AG08396 (cell line): ENCODE data around the gene PIK3CA.
"Not testable (repeated sequence)": the region's sequence is repeated elsewhere in the genome, so short reads cannot be mapped to it uniquely, and the experiment has no call there.

Experiments
- DNase-seq: peaks from one replicate; pipeline ENCODE4 v3.0.0; 2012; ENCODE audit warnings: low spot score, mixed read lengths

The PIK3CA gene

GRCh38 chr3:179264449-179264848 lies 116.3 kb downstream of the PIK3CA start:
- DNase-seq: no peak

- DNase-seq: no peak
These were observed 116.9 kb downstream of the PIK3CA start for GRCh38 chr3:179265092-179265491.

GRCh38 chr3:179265875-179266274 lies 117.7 kb downstream of the PIK3CA start:
- no peak for DNase-seq

DNA sequence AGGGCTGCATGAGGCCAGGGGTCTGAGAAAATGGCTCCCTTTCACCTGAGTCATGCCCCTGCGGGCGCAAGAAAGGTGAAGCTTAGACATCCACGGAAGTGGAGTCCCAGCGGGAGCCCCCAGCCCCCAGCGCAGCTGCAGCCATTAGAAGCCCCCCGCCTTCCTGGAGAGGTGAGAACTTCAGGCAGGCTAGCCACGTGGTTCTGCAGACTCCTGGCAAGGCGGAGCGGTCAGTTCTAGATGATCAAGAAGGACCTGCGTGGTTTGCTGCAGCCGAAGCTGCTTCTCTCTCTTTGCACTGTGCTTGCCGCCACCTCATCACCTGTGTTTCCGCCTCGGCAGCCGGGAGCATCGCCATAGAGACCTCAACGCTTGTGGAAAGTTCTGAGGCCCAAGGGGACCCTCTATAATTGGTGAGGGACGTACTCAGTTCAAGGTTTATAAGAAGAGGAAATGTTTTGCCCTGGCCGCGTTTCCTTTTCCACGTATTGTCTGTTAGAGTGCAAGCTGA lies 118.6 kb downstream of the PIK3CA start:
- no peak for DNase-seq

DNA sequence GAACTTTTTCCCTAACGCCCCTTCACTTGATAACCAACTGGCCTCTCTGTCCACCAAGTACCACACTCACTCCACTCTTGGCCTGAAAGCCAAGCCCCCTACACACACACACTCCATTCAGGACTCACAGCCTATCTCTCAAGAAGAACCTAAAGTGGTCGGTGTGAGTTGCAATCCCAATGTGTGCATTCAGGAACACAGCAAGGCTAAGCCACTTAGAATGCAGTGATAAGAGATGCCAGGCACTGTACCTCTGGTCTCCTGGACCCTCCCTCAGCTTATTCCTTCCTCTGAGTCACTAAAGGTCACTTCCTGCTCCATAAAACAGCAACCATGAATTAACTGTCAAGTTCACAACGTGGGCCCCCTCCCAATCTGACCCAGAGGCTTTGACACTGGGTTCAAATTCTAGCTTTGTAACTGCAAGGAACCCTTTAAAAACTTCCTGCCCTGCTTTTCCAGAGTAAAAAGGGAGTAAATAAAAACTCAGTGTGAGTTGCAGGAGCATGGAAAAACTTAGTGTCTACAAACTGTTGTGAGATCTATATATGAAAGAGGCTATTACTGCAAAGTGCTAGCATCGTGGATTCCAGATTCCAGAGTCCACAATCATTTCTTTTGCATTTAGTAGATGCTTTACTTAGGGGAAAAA lies 120.4 kb downstream of the PIK3CA start:
- DNase-seq: no peak

GRCh38 chr3:179269152-179269707 lies 121.1 kb downstream of the PIK3CA start:
- DNase-seq: no peak

DNA sequence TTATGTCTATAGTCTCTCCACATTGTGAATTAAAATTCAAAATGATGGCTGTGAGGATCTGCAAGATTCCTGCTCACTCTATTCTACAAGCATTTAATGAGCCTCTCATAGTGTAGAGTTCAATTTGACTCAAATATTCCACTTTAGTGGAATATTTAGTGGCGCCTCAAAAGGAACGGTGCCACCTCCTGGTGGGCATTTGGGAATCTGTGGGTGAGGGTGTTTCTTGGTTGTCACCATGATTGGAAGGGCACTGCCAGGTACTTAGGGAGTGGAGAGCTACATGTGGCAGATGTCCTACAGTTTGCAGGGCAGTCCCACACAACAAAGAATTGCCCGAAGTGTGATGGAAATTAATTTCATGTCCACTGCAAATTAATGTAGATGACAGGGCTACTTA lies 124.2 kb downstream of the PIK3CA start:
- DNase-seq: no peak

DNA sequence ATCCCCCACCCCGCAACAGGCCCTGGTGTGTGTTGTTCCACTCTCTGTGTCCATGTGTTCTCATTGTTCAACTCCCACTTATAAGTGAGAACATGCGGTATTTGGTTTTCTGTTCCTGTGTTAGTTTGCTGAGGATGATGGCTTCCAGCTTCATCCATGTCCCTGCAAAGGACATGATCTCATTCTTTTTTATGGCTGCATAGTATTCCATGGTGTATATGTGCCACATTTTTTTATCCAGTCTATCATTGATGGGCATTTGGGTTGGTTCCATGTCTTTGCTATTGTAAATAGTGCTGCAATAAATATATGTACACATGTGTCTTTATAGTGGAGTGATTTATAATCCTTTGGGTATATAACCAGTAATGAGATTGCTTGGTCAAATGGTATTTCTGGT lies 126.3 kb downstream of the PIK3CA start:
- DNase-seq: not testable (repeated sequence)

DNA sequence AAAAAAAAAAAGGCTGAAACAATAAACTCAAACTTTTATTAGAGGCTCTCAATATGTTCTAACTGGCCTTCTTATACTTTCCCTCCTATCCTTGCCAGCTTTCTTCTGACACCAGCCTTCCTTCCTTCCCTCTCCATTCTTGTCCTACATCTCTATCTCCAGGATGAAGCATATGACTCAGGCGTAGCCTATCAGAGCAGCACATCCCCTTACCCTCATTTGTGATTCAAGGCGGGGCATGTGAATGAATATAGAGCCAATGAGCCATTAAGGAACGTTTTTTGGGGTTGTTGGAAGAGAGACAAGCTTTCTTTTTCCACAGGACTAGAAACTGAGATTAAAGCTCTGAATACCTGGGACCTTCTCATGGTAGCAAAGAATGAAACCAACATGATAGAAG lies 127.8 kb downstream of the PIK3CA start:
- no peak for DNase-seq

- no peak for DNase-seq
These were observed 128.6 kb downstream of the PIK3CA start for GRCh38 chr3:179276743-179277142.

GRCh38 chr3:179278151-179278550 lies 130.0 kb downstream of the PIK3CA start:
- DNase-seq: no peak

- no peak for DNase-seq
These were observed 131.0 kb downstream of the PIK3CA start for GRCh38 chr3:179278932-179279693.

DNA sequence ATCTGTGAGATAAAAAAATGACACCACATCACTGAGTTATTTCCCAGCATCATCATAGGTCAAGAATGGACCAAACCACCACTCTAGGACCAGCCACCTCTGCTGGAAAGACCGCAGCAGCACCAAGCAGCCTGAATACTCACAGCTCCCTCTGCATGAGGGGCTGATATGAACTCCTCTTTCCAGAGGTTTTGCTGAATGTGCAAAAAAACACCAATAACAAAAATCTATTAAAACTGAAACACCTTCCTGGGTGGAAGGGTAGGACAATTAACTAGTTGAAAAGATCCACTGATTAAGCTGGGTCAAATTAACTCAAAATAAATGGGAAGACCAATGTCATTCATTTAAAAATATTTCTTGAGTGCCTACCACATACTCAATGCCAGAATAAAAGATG lies 131.7 kb downstream of the PIK3CA start:
- no peak for DNase-seq

GRCh38 chr3:179281825-179282224 lies 133.7 kb downstream of the PIK3CA start:
- no peak for DNase-seq

DNA sequence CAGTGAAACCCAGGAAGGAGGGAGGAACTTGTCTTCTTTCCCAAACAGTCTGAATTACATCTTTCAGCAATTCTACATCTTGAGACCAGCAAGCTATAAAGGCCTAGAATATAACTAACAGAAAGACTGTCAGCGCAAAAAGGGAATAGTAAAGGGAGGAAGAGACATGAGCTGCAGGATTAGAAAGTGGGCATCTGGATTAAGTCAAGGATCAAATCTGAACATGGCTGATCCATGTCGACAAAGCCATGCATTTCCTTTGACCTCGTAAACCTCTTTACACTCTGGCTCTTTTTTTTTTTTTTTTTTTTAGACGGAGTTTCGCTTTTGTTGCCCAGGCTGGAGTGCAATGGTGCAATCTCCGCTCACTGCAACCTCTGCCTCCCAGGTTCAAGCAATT lies 138.2 kb downstream of the PIK3CA start:
- no peak for DNase-seq

DNA sequence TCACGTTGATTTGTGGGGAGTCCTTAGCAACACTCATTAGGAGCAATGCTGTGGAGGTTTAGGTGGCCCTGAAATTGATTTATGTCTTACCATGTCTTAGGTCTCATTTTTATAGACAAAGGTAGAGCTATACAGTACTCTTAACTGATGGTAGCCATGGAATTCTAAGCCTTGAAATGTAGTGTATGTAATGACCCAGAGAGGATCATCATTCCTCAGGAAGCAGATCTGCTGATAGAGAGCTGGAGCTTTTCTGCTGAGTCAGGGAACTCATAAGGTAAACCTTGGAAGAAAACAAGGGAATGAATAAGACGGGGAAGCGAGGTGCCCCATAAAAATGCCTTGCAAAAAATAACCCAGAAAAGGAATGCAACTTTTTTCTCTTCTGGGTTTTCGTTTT lies 140.7 kb downstream of the PIK3CA start:
- DNase-seq: no peak

GRCh38 chr3:179289295-179289694 lies 141.1 kb downstream of the PIK3CA start:
- DNase-seq: no peak
